Neural cell (in vitro differentiated cells): ENCODE data around the gene CALCA. TPM values are rescaled to one million over a fixed set of nuclear protein-coding genes. Genes with fewer than 3 reads are reported as not detected.

Experiments used
- polyA plus RNA-seq: library from polyadenylated mRNA; depleted of rRNA; stranded (reverse); fragments of >200 nt; gene quantifications from 2 replicates; pipeline ENCODE4 v1.2.3, GENCODE V29; 2014

Gene CALCA
- polyA plus RNA-seq, 1 donor from 2014 or later = not detected

Other genes with a start within 250 kb of the CALCA start
- 52.0 and 67.0 TPM in 2 replicates for gene CYP2R1, start 80.1 kb downstream of the CALCA start, polyA plus RNA-seq
- gene CALCB, start 101.2 kb upstream of the CALCA start, polyA plus RNA-seq = not detected in 2 replicates
- gene INSC, start 142.6 kb upstream of the CALCA start, polyA plus RNA-seq = 0.12 TPM in 1 of 2 replicates, not detected in the other